Neuronal stem cell (in vitro differentiated cells): ENCODE measurements around the gene KPNA6.
"Not testable (repeated sequence)": the region's sequence is repeated elsewhere in the genome, so short reads cannot be mapped to it uniquely, and the experiment has no call there.

ENCODE experiments used
- DNase-seq: peaks from one replicate; pipeline ENCODE4 v3.0.0-alpha.2; 2013; ENCODE audit warnings: low spot score
- H2AFZ ChIP-seq: one replicate; pipeline ENCODE4 v1.6.1; 2013; ENCODE audit warnings: mild to moderate bottlenecking, low read length, inconsistent platforms
- H2AK5ac ChIP-seq: 2 replicates; pipeline ENCODE4 v1.6.1; 2013; ENCODE audit warnings: low read depth, mild to moderate bottlenecking, inconsistent platforms, low read length, moderate library complexity, mixed read lengths
- H2BK120ac ChIP-seq: 2 replicates; pipeline ENCODE4 v1.6.1; 2013; ENCODE audit warnings: low read depth, mild to moderate bottlenecking, inconsistent platforms, low read length, moderate library complexity, mixed read lengths
- H2BK12ac ChIP-seq: one replicate; pipeline ENCODE4 v1.6.1; 2013; ENCODE audit warnings: low read length, inconsistent platforms
- H2BK15ac ChIP-seq: 2 replicates; pipeline ENCODE4 v1.6.1; 2013; ENCODE audit warnings: mild to moderate bottlenecking, low read length, inconsistent platforms, mixed read lengths
- H2BK5ac ChIP-seq: one replicate; pipeline ENCODE4 v1.6.1; 2013; ENCODE audit warnings: inconsistent platforms, mild to moderate bottlenecking, low read length, moderate library complexity
- H3K14ac ChIP-seq: one replicate; pipeline ENCODE4 v1.6.1; 2013; ENCODE audit warnings: low read length, inconsistent platforms
- H3K18ac ChIP-seq: 2 replicates; pipeline ENCODE4 v1.6.1; 2013; ENCODE audit warnings: low read length, inconsistent platforms
- H3K23ac ChIP-seq: 2 replicates; pipeline ENCODE4 v1.6.1; 2013; ENCODE audit warnings: low read depth, mild to moderate bottlenecking, mixed read lengths, low read length, inconsistent platforms; ENCODE audit not compliant: poor library complexity
- H3K27ac ChIP-seq: replicated peaks from 3 replicates; pipeline ENCODE4 v1.5.1; 2013; ENCODE audit warnings: low read length, inconsistent platforms
- H3K27me3 ChIP-seq, 3 experiments: 2 replicates each; pipeline ENCODE4 v1.6.1; 2013; ENCODE audit warnings: low read length in 3 of 3, mild to moderate bottlenecking in 2 of 3, inconsistent platforms in 1 of 3, low read depth in 1 of 3, mixed read lengths in 1 of 3, moderate library complexity in 1 of 3; ENCODE audit not compliant: control insufficient read depth in 3 of 3, insufficient read depth in 3 of 3
- H3K36me3 ChIP-seq, 2 donors: replicated peaks in 1 of 2; 2 replicates each; pipeline ENCODE4 v1.6.1; 2013; ENCODE audit warnings: low read length in 2 of 2; ENCODE audit not compliant: control insufficient read depth in 2 of 2, insufficient read depth in 2 of 2
- H3K4ac ChIP-seq: 2 replicates; pipeline ENCODE4 v1.6.1; 2013; ENCODE audit warnings: inconsistent platforms, mild to moderate bottlenecking, low read length, moderate library complexity
- H3K4me1 ChIP-seq, 2 donors: 1 replicate in 1 of 2; 2 replicates in 1 of 2; pipeline ENCODE4 v1.6.1; 2013; ENCODE audit warnings: low read length in 2 of 2, low read depth in 1 of 2; ENCODE audit not compliant: control insufficient read depth in 2 of 2, insufficient read depth in 1 of 2
- H3K4me2 ChIP-seq: one replicate; pipeline ENCODE4 v1.6.1; 2013; ENCODE audit warnings: mild to moderate bottlenecking, low read length, inconsistent platforms; ENCODE audit not compliant: insufficient read depth, poor library complexity, severe bottlenecking
- H3K4me3 ChIP-seq, 2 donors: 2 replicates each; pipeline ENCODE4 v1.5.1; 2013; ENCODE audit warnings: low read length in 2 of 2, mild to moderate bottlenecking in 2 of 2, inconsistent platforms in 1 of 2, moderate library complexity in 1 of 2
- H3K79me1 ChIP-seq: one replicate; pipeline ENCODE4 v1.6.1; 2013; ENCODE audit warnings: low read depth, mild to moderate bottlenecking, inconsistent platforms, low read length, moderate library complexity
- H3K9ac ChIP-seq: one replicate; pipeline ENCODE4 v1.6.1; 2013; ENCODE audit warnings: mild to moderate bottlenecking, low read depth, low read length, inconsistent platforms; ENCODE audit not compliant: poor library complexity
- H3K9me3 ChIP-seq, 2 donors: replicated peaks in 1 of 2; 2 replicates each; pipeline versions ENCODE3 to v1.6.1; 2013; ENCODE audit warnings: low read length in 2 of 2, mild to moderate bottlenecking in 2 of 2, inconsistent platforms in 1 of 2, low read depth in 1 of 2, mixed read lengths in 1 of 2, moderate library complexity in 1 of 2; ENCODE audit not compliant: control insufficient read depth in 2 of 2, insufficient read depth in 1 of 2
- H4K8ac ChIP-seq: one replicate; pipeline ENCODE4 v1.6.1; 2013; ENCODE audit warnings: low read depth, mild to moderate bottlenecking, inconsistent platforms, low read length, moderate library complexity
- H4K91ac ChIP-seq: one replicate; pipeline ENCODE4 v1.6.1; 2013; ENCODE audit warnings: low read length, low read depth, mild to moderate bottlenecking, inconsistent platforms; ENCODE audit not compliant: poor library complexity
- WGBS, 2 donors: extraction: QIAGEN DNeasy Blood & Tissue Kit; methylation state at CpG; one replicate each; pipeline ENCODE4 v1.1.7; 2013; ENCODE audit warnings: missing lambda C conversion rate in 2 of 2, mixed read lengths in 1 of 2; ENCODE audit not compliant: insufficient read length in 2 of 2, insufficient replicate concordance in 1 of 2; ENCODE audit errors: extremely low coverage in 2 of 2; 5-methylcytosine and 5-hydroxymethylcytosine counted together

Gene KPNA6

GRCh38 chr1:32159189-32159588, 51.3 kb downstream of the KPNA6 start:
- no peak overlapping the region for H3K18ac ChIP-seq
- H4K91ac ChIP-seq = no peak overlapping the region
- WGBS, 2 donors = no CpG with 5 or more reads among the region's 3 CpGs
- no peak overlapping the region for H3K23ac ChIP-seq
- no peak overlapping the region for H3K27ac ChIP-seq
- H2BK15ac ChIP-seq = no peak overlapping the region
- peaks cover 35 to 95% of the 10 kb centered on the region in 2 donors for H3K36me3 ChIP-seq
- H4K8ac ChIP-seq = no peak overlapping the region
- H2AK5ac ChIP-seq = no peak overlapping the region
- H3K4me1 ChIP-seq = no peaks in the 10 kb centered on the region
- H2AFZ ChIP-seq = no peak overlapping the region
- H3K14ac ChIP-seq = no peak overlapping the region
- DNase-seq = no peak
- H3K4me3 ChIP-seq = no peak overlapping the region
- no peak overlapping the region for H2BK120ac ChIP-seq
- no peak overlapping the region for H3K9ac ChIP-seq
- H3K79me1 ChIP-seq = no peaks in the 10 kb centered on the region
- no peak overlapping the region for H3K4ac ChIP-seq
- H2BK12ac ChIP-seq = no peak overlapping the region
- H3K9me3 ChIP-seq = no peaks in the 10 kb centered on the region
- H3K27me3 ChIP-seq = no peaks in the 10 kb centered on the region
- H2BK5ac ChIP-seq = no peak overlapping the region
- H3K4me2 ChIP-seq = no peak overlapping the region

DNA sequence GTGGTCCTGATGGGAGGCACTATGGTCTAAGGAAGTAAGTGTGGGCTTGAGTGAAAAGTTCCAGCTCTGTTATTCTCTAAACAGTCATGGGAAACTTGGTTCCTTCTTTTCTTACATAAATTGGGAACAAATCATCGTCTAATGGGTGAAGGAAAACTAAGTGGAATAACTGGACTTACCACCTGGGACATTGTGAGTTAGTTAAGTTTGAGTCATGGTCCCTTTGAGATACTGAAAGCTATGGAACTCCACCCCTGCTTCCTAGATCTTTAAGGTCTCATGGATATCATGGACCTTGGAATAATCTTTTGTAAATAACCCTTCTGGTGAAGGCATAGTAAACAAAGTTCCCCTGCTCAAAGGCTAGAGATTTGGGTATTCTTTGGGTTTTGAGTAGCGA, 55.5 kb downstream of the KPNA6 start:
- Histone ChIP-seq H3K4me1 (no peaks in the 10 kb centered on the region), H3K9me3 (no peaks in the 10 kb centered on the region), H2BK12ac (no peak overlapping the region), H3K27ac (no peak overlapping the region), H2BK120ac (no peak overlapping the region), H3K14ac (no peak overlapping the region), H4K91ac (no peak overlapping the region), H3K4me3 (no peak overlapping the region), H3K27me3 (no peaks in the 10 kb centered on the region), H3K23ac (no peak overlapping the region), H4K8ac (no peak overlapping the region), H3K36me3 (peaks cover 30 to 90% of the 10 kb centered on the region in 2 donors), H3K18ac (no peak overlapping the region), H3K9ac (no peak overlapping the region), H2BK5ac (no peak overlapping the region), H3K4ac (no peak overlapping the region), H3K4me2 (no peak overlapping the region), H2AFZ (no peak overlapping the region), H2BK15ac (no peak overlapping the region), H2AK5ac (no peak overlapping the region), H3K79me1 (no peaks in the 10 kb centered on the region)
- WGBS, 2 donors = no CpG with 5 or more reads among the region's 2 CpGs
- no peak for DNase-seq

DNA sequence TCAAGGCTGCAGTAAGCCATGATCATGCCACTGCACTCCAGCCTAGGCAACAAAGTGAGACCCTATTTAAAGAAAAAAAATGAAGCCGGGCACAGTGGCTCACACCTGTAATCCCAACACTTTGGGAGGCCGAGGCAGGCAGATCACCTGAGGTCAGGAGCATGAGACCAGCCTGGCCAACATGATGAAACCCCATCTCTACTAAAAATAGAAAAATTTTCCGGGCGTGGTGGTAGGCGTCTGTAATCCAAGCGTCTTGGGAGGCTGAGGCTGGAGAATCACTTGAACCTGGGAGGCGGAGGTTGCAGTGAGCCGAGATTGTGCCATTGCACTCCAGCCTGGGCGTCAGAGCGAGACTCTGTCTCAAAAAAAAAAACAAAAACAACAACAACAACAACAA, 57.8 kb downstream of the KPNA6 start:
- H3K4ac ChIP-seq, H3K9me3 ChIP-seq, H3K23ac ChIP-seq, DNase-seq, H3K4me1 ChIP-seq, H3K27ac ChIP-seq, H3K79me1 ChIP-seq, H2AK5ac ChIP-seq, H3K14ac ChIP-seq, H4K8ac ChIP-seq, H2BK120ac ChIP-seq, H3K9ac ChIP-seq, H2AFZ ChIP-seq, H2BK15ac ChIP-seq, H2BK5ac ChIP-seq, H3K27me3 ChIP-seq, H3K4me3 ChIP-seq, H4K91ac ChIP-seq, H2BK12ac ChIP-seq, H3K4me2 ChIP-seq, H3K18ac ChIP-seq: not testable (repeated sequence)
- whole genome bisulfite sequencing, 2 donors = no CpG with 5 or more reads among the region's 10 CpGs
- H3K36me3 ChIP-seq = peaks cover 33 to 88% of the 10 kb centered on the region in 2 donors

DNA sequence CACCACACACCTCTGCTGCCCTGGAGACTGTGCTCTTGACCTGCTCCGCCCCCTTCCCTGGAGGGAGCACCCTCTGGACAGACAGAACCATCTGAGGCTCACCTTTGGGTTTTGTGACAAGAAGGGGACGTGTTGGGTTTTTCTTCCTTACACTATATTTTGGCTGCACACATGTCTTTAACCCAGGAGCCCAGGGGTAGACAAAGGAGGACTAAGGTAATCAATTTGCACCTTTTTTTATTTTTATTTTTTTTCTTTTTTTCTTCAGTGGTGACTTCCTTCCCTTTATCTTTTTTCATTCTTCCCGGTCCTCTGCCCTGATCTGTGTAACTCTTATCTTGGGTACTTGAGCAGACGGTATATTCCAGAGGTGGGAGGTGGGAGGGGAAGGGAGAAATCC, 63.1 kb downstream of the KPNA6 start:
- Histone ChIP-seq H2AK5ac (no peak overlapping the region), H3K4me1 (no peaks in the 10 kb centered on the region), H2AFZ (no peak overlapping the region), H3K4me3 (no peak overlapping the region), H3K18ac (no peak overlapping the region), H2BK15ac (no peak overlapping the region), H3K4me2 (no peak overlapping the region), H3K36me3 (peaks cover 38 to 90% of the 10 kb centered on the region in 2 donors), H3K27me3 (no peaks in the 10 kb centered on the region), H3K4ac (no peak overlapping the region), H3K79me1 (no peaks in the 10 kb centered on the region), H2BK120ac (no peak overlapping the region), H3K23ac (no peak overlapping the region), H3K9ac (no peak overlapping the region), H3K9me3 (no peaks in the 10 kb centered on the region), H4K8ac (no peak overlapping the region), H3K14ac (no peak overlapping the region), H4K91ac (no peak overlapping the region), H2BK12ac (no peak overlapping the region), H3K27ac (no peak overlapping the region), H2BK5ac (no peak overlapping the region)
- DNase-seq = no peak
- WGBS, 2 donors = no CpG with 5 or more reads among the region's 4 CpGs
